ENCODE data around the gene RIPOR3. TPM values are rescaled to one million over a fixed set of nuclear protein-coding genes. Genes with fewer than 3 reads are reported as not detected.

The RIPOR3 gene
- total and polyA plus RNA-seq, 4 donors, result 5.6 to 90.3 (median 16.3) TPM

- no peak for TF ChIP-seq REST (IDR thresholded peaks at IDR 0.05)
- TF ChIP-seq GABPA (IDR thresholded peaks at IDR 0.05 in 1 of 2, conservative IDR thresholded peaks at IDR 0.05 in 1 of 2), result no peak
These were observed 46.0 kb upstream of the RIPOR3 start (continued) for GRCh38 chr20:50737352-50737751.

- no peak overlapping the region for H3K4me3 ChIP-seq (ENCODE audit: low read depth in 1 of 3, low read length in 3 of 3)
- no peak for TF ChIP-seq EGR1 (IDR thresholded peaks at IDR 0.05; ENCODE audit: low read depth in 2 of 2)
- no peak for TF ChIP-seq HNF4G (IDR thresholded peaks at IDR 0.05)
- no peak for TF ChIP-seq RAD21 (IDR thresholded peaks at IDR 0.05)
- no peak for TF ChIP-seq GABPA (IDR thresholded peaks at IDR 0.05 in 1 of 2, conservative IDR thresholded peaks at IDR 0.05 in 1 of 2)
- TF ChIP-seq FOXA2 (IDR thresholded peaks at IDR 0.05), result no peak
- no peak for TF ChIP-seq ATF3 (IDR thresholded peaks at IDR 0.05)
- no peak for TF ChIP-seq HNF4A (conservative IDR thresholded peaks at IDR 0.05)
- TF ChIP-seq CTCF (IDR thresholded peaks at IDR 0.05; ENCODE audit: low read depth, low read length, missing input control), result no peak
- TF ChIP-seq YY1 (IDR thresholded peaks at IDR 0.05), result no peak
- no peaks in the 10 kb centered on the region for H3K36me3 ChIP-seq (ENCODE audit: control insufficient read depth in 4 of 4, insufficient read depth in 3 of 4, low read depth in 1 of 4, low read length in 3 of 4)
- no peaks in the 10 kb centered on the region for H3K9me3 ChIP-seq (ENCODE audit: control insufficient read depth in 4 of 4, low read length in 3 of 4)
- H3K9ac ChIP-seq (ENCODE audit: low read depth in 1 of 2, low read length in 2 of 2), result no peak overlapping the region
- DNase-seq (ENCODE audit: low spot score), result no peak
- H3K4me1 ChIP-seq (ENCODE audit: control insufficient read depth in 4 of 4, insufficient read depth in 4 of 4, low read length in 3 of 4), result peaks cover 4 to 34% (median 11%) of the 10 kb centered on the region in 4 donors
- no peaks in the 10 kb centered on the region for H3K27me3 ChIP-seq (ENCODE audit: control insufficient read depth in 4 of 4, insufficient read depth in 4 of 4, low read length in 3 of 4)
- no peak overlapping the region for H3K27ac ChIP-seq (ENCODE audit: low read depth in 1 of 2, low read length in 2 of 2)
These were observed 44.5 kb upstream of the RIPOR3 start for GRCh38 chr20:50735813-50736212.

GRCh38 chr20:50734730-50735679 lies 43.7 kb upstream of the RIPOR3 start:
- H3K27me3 ChIP-seq (ENCODE audit: control insufficient read depth in 4 of 4, insufficient read depth in 4 of 4, low read length in 3 of 4), result no peaks in the 10 kb centered on the region
- H3K9me3 ChIP-seq (ENCODE audit: control insufficient read depth in 4 of 4, low read length in 3 of 4), result no peaks in the 10 kb centered on the region
- no peak overlapping the region for H3K4me3 ChIP-seq (ENCODE audit: low read depth in 1 of 3, low read length in 3 of 3)
- H3K9ac ChIP-seq (ENCODE audit: low read depth in 1 of 2, low read length in 2 of 2), result no peak overlapping the region
- H3K27ac ChIP-seq (ENCODE audit: low read depth in 1 of 2, low read length in 2 of 2), result no peak overlapping the region
- H3K36me3 ChIP-seq (ENCODE audit: control insufficient read depth in 4 of 4, insufficient read depth in 3 of 4, low read depth in 1 of 4, low read length in 3 of 4), result no peaks in the 10 kb centered on the region
- H3K4me1 ChIP-seq (ENCODE audit: control insufficient read depth in 4 of 4, insufficient read depth in 4 of 4, low read length in 3 of 4), result peaks cover 4 to 42% (median 17%) of the 10 kb centered on the region in 4 donors
- no peak for DNase-seq (ENCODE audit: low spot score)
- TF ChIP-seq HNF4A (conservative IDR thresholded peaks at IDR 0.05) (no peak), RXRA (IDR thresholded peaks at IDR 0.05) (no peak), SP1 (IDR thresholded peaks at IDR 0.05) (no peak), GABPA (IDR thresholded peaks at IDR 0.05 in 1 of 2, conservative IDR thresholded peaks at IDR 0.05 in 1 of 2) (no peak), HNF4G (IDR thresholded peaks at IDR 0.05) (no peak), YY1 (IDR thresholded peaks at IDR 0.05) (no peak), RAD21 (IDR thresholded peaks at IDR 0.05) (no peak), ZBTB33 (IDR thresholded peaks at IDR 0.05) (no peak), JUND (IDR thresholded peaks at IDR 0.05) (no peak), CTCF (IDR thresholded peaks at IDR 0.05; ENCODE audit: low read depth, low read length, missing input control) (no peak), TAF1 (conservative IDR thresholded peaks at IDR 0.05) (no peak), FOXA1 (IDR thresholded peaks at IDR 0.05) (no peak), EGR1 (IDR thresholded peaks at IDR 0.05; ENCODE audit: low read depth in 2 of 2) (no peak)
- WGBS, result 86% methylated on average over 9 of the region's 9 CpGs

Measured in liver (tissue), 9 donors.